ENCODE data around the gene OR10H4. TPM values are rescaled to one million over a fixed set of nuclear protein-coding genes. Genes with fewer than 3 reads are reported as not detected.

The OR10H4 gene
- total RNA-seq, 4 donors from 2014 or later: not detected

- Histone ChIP-seq H3K36me3 (no peaks in the 10 kb centered on the region), H3K4me1 (no peaks in the 10 kb centered on the region), H3K27ac (no peak overlapping the region), H3K4me3 (no peak overlapping the region), H3K9me3 (no peaks in the 10 kb centered on the region), H3K27me3 (peaks cover 0 to 35% of the 10 kb centered on the region in 2 donors)
- DNase-seq: no peak
- intact Hi-C loops (cut with DNase I; ENCODE audit: low total_unique reads): no loop called here
- TF ChIP-seq, protein P1, sequence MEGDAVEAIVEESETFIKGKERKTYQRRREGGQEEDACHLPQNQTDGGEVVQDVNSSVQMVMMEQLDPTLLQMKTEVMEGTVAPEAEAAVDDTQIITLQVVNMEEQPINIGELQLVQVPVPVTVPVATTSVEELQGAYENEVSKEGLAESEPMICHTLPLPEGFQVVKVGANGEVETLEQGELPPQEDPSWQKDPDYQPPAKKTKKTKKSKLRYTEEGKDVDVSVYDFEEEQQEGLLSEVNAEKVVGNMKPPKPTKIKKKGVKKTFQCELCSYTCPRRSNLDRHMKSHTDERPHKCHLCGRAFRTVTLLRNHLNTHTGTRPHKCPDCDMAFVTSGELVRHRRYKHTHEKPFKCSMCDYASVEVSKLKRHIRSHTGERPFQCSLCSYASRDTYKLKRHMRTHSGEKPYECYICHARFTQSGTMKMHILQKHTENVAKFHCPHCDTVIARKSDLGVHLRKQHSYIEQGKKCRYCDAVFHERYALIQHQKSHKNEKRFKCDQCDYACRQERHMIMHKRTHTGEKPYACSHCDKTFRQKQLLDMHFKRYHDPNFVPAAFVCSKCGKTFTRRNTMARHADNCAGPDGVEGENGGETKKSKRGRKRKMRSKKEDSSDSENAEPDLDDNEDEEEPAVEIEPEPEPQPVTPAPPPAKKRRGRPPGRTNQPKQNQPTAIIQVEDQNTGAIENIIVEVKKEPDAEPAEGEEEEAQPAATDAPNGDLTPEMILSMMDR (IDR thresholded peaks at IDR 0.05): no peak
- TF ChIP-seq POLR2A (IDR thresholded peaks at IDR 0.05): no peak
These were observed 37.1 kb upstream of the OR10H4 start for GRCh38 chr19:15911599-15912235.

- peaks cover 0 to 28% of the 10 kb centered on the region in 2 donors for H3K27me3 ChIP-seq
- DNase-seq: no peak
- no peaks in the 10 kb centered on the region for H3K36me3 ChIP-seq
- no peak overlapping the region for H3K4me3 ChIP-seq
- intact Hi-C loops (cut with DNase I; ENCODE audit: low total_unique reads): no loop called here
- no peaks in the 10 kb centered on the region for H3K4me1 ChIP-seq
- TF ChIP-seq POLR2A (IDR thresholded peaks at IDR 0.05): no peak
- TF ChIP-seq, protein P1 (IDR thresholded peaks at IDR 0.05): no peak
- no peaks in the 10 kb centered on the region for H3K9me3 ChIP-seq
- no peak overlapping the region for H3K27ac ChIP-seq
These were observed 35.4 kb upstream of the OR10H4 start for GRCh38 chr19:15913384-15913783.

- TF ChIP-seq, protein P1 (IDR thresholded peaks at IDR 0.05): no peak
- TF ChIP-seq POLR2A (IDR thresholded peaks at IDR 0.05): no peak
- no peak overlapping the region for H3K4me3 ChIP-seq
- H3K9me3 ChIP-seq: no peaks in the 10 kb centered on the region
- H3K36me3 ChIP-seq: no peaks in the 10 kb centered on the region
- no peak for DNase-seq
- H3K27ac ChIP-seq: no peak overlapping the region
- peaks cover 0 to 25% of the 10 kb centered on the region in 2 donors for H3K27me3 ChIP-seq
- no peaks in the 10 kb centered on the region for H3K4me1 ChIP-seq
- intact Hi-C loops (cut with DNase I; ENCODE audit: low total_unique reads): no loop called here
These were observed 35.0 kb upstream of the OR10H4 start for GRCh38 chr19:15913830-15914229.

DNA sequence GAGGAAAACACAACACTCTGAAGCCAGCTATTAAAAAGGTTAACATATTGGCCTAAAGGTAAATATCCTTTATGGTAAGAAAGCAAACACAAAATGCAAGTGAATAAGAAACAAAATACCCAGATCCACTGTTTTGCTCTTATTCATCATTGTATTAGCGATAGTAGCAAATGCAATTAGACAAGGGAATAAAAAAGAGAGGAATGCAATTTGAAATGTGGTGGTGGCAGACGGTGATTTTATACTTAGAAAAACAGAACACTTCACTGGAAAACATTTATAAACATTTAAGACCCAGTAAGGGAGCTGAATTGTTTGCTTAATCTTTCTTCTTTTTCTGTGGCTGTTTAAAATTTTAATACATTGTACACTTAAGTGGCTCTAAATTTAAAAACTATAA is 33.7 kb upstream of the OR10H4 start:
- H3K4me1 ChIP-seq: no peaks in the 10 kb centered on the region
- no peaks in the 10 kb centered on the region for H3K36me3 ChIP-seq
- H3K9me3 ChIP-seq: no peaks in the 10 kb centered on the region
- no peak overlapping the region for H3K27ac ChIP-seq
- H3K4me3 ChIP-seq: no peak overlapping the region
- TF ChIP-seq, protein P1 (IDR thresholded peaks at IDR 0.05): no peak
- TF ChIP-seq POLR2A (IDR thresholded peaks at IDR 0.05): no peak
- no peak for DNase-seq
- intact Hi-C loops (cut with DNase I; ENCODE audit: low total_unique reads): no loop called here
- H3K27me3 ChIP-seq: peaks cover 0 to 19% of the 10 kb centered on the region in 2 donors

- no peaks in the 10 kb centered on the region for H3K9me3 ChIP-seq
- intact Hi-C loops (cut with DNase I; ENCODE audit: low total_unique reads): no loop called here
- TF ChIP-seq, protein P1 (IDR thresholded peaks at IDR 0.05): no peak
- no peak for TF ChIP-seq POLR2A (IDR thresholded peaks at IDR 0.05)
- no peak overlapping the region for H3K27ac ChIP-seq
- H3K27me3 ChIP-seq: no peaks in the 10 kb centered on the region
- no peaks in the 10 kb centered on the region for H3K4me1 ChIP-seq
- no peaks in the 10 kb centered on the region for H3K36me3 ChIP-seq
- H3K4me3 ChIP-seq: no peak overlapping the region
- DNase-seq: no peak
These were observed 29.6 kb upstream of the OR10H4 start for GRCh38 chr19:15919243-15919642.
